Natural killer cell (primary cell): ENCODE results near the gene NLE1. TPM values are rescaled to one million over a fixed set of nuclear protein-coding genes. Genes with fewer than 3 reads are reported as not detected.
A peak's percentile ranks its signal among the peaks of the same experiment; 100 is the strongest.

Experiments used
- ATAC-seq, 3 donors: fragments of 150-1000 bp in 2 of 3; fragments of 200-7000 bp in 1 of 3; cut with Tn5 transposase; 1 replicate in 1 of 3; 2 replicates in 2 of 3; pipeline ENCODE4 v1.10.0; 2021; ENCODE audit warnings: mild to moderate bottlenecking in 2 of 3, moderate library complexity in 2 of 3
- DNase-seq, 2 donors: peaks; one replicate each; pipeline versions ENCODE4 v3.0.0 to v3.0.0-alpha.2; 2013 to 2021; ENCODE audit warnings: mixed read lengths in 1 of 2
- H3K27ac ChIP-seq: one replicate; pipeline ENCODE4 v1.5.1; 2013; ENCODE audit warnings: mild to moderate bottlenecking, low read length
- H3K27me3 ChIP-seq: one replicate; pipeline ENCODE4 v1.6.1; 2013; ENCODE audit warnings: low read length; ENCODE audit not compliant: control insufficient read depth, insufficient read depth
- H3K36me3 ChIP-seq: one replicate; pipeline ENCODE4 v1.6.1; 2013; ENCODE audit warnings: low read length; ENCODE audit not compliant: control insufficient read depth, insufficient read depth
- H3K4me1 ChIP-seq: one replicate; pipeline ENCODE4 v1.6.1; 2013; ENCODE audit warnings: low read length; ENCODE audit not compliant: control insufficient read depth, insufficient read depth
- H3K4me3 ChIP-seq: one replicate; pipeline ENCODE4 v1.5.1; 2013; ENCODE audit warnings: low read length
- H3K9me3 ChIP-seq: one replicate; pipeline ENCODE4 v1.6.1; 2013; ENCODE audit warnings: low read length; ENCODE audit not compliant: control insufficient read depth, insufficient read depth
- H3K27ac Mint-ChIP-seq, 2 donors: one replicate each; pipeline ENCODE4 v1.8.0; 2022; ENCODE audit warnings: mild to moderate bottlenecking in 2 of 2, mixed read lengths in 2 of 2, moderate library complexity in 1 of 2
- H3K27me3 Mint-ChIP-seq, 2 donors: one replicate each; pipeline ENCODE4 v1.8.0; 2022; ENCODE audit warnings: low read depth in 2 of 2, mixed read lengths in 2 of 2
- H3K36me3 Mint-ChIP-seq: one replicate; pipeline ENCODE4 v1.8.0; 2022; ENCODE audit warnings: mixed read lengths
- H3K4me1 Mint-ChIP-seq, 2 donors: one replicate each; pipeline ENCODE4 v1.8.0; 2022; ENCODE audit warnings: mixed read lengths in 2 of 2
- H3K4me3 Mint-ChIP-seq: one replicate; pipeline ENCODE4 v1.8.0; 2022; ENCODE audit warnings: mild to moderate bottlenecking, moderate library complexity, mixed read lengths
- H3K9me3 Mint-ChIP-seq, 2 donors: one replicate each; pipeline ENCODE4 v1.8.0; 2022; ENCODE audit warnings: mixed read lengths in 2 of 2
- WGBS: methylation state at CpG from one replicate; pipeline ENCODE4 v1.1.7; 2013; ENCODE audit warnings: missing lambda C conversion rate; ENCODE audit not compliant: insufficient coverage; 5-methylcytosine and 5-hydroxymethylcytosine counted together
- intact Hi-C: fragments of 100-400 bp; cut with micrococcal nuclease; formaldehyde crosslinking; loops from one replicate; pipeline ENCODE4 v1.14.2; 2022
- total RNA-seq, 4 donors: library from RNA; stranded (reverse); fragments of 120-200 nt in 1 of 4; gene quantifications; one replicate each; pipeline versions ENCODE4 v1.2.3 to v1.2.4, GENCODE V29; 2013 to 2022
- TF ChIP-seq, protein P1 (sequence below): fragments of 200-600 bp; IDR thresholded peaks from one replicate; pipeline ENCODE4 v1.8.0; 2022; ENCODE audit warnings: antibody characterized with exemption

NLE1 gene
- total RNA-seq, 3 donors from 2014 or later (not counting 1 experiment from before 2014, with no cell fraction given), result 4.0 to 7.9 (median 6.1) TPM

DNA sequence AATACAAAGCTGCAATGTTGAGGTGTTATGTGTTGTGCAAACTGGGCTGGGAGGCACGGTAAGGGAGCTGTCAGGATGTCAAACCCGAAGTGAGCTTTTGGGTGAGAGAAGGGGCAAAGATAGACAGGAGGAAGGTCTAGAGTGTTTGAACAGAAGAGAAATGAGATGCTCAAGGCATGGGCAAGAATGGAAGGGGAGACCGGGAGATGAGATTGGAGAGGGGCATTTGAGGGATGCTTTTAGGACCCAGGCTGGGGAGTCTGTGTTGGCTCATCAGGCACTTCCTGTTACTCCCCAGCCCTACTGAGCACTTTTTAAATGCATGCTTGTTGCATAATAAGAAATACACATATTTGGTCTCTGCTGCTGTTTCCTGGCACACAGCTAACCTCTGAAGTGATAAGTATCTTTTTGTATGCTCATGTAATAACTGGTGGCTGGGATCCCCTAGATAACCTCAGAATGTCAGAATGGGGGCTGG lies 19.2 kb upstream of the NLE1 start:
- TF ChIP-seq, protein P1, sequence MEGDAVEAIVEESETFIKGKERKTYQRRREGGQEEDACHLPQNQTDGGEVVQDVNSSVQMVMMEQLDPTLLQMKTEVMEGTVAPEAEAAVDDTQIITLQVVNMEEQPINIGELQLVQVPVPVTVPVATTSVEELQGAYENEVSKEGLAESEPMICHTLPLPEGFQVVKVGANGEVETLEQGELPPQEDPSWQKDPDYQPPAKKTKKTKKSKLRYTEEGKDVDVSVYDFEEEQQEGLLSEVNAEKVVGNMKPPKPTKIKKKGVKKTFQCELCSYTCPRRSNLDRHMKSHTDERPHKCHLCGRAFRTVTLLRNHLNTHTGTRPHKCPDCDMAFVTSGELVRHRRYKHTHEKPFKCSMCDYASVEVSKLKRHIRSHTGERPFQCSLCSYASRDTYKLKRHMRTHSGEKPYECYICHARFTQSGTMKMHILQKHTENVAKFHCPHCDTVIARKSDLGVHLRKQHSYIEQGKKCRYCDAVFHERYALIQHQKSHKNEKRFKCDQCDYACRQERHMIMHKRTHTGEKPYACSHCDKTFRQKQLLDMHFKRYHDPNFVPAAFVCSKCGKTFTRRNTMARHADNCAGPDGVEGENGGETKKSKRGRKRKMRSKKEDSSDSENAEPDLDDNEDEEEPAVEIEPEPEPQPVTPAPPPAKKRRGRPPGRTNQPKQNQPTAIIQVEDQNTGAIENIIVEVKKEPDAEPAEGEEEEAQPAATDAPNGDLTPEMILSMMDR, result no peak

DNA sequence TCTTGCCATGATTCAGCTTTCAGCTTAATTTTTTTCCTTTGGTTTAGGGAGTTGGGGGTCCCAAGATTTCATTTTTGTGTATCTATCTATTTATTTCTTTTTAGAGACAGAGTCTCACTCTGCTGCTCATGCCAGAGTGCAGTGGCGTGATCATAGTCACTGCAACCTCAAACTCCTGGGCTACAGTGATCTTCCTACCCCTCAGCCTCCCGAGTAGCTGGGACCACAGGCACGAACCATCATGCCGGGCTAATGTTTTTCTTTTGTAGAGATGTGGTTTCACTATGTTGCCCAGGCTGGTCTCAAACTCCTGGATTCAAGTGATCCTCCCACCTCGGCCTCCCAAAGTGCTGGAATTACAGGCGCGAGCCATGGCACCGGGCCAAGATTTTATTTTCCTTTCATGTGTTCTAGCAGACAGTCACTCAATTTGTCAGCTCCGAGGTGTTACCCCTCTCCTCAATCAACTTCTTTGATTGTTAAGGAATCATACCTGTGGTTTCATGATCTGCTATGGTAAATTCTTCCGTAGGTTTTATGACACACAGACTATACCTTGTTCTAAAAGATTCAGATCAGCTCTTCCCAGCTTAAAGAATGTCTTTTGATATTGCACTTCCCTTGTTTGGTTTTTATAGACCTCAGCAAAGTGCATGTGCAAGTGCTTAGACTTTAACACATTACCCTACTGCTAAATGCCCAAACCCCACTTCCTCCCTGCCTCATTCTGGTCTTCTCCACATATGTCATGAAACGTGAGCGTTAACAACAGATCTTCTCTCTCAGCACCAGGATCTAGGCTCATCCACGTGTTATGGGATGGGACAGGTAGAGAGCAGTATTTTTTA lies 18.5 kb upstream of the NLE1 start:
- peak overlapping the region; percentile 84 to 87 for H3K27ac Mint-ChIP-seq
- no peaks in the 10 kb centered on the region for H3K9me3 ChIP-seq
- ATAC-seq (peak; percentile 69 to 80 (median 77)), DNase-seq (peak; percentile 34 to 77)
- intact Hi-C loops, result loop anchor here (1.0 to 5.0 kb wide), 4 partner anchors 54 to 287 kb away; partner anchors contain the start of genes SLFN12 and SLFN13
- no peaks in the 10 kb centered on the region for H3K36me3 Mint-ChIP-seq
- no peaks in the 10 kb centered on the region for H3K27me3 Mint-ChIP-seq
- peaks cover 37 to 43% of the 10 kb centered on the region in 2 donors for H3K4me1 Mint-ChIP-seq
- H3K36me3 ChIP-seq, result no peaks in the 10 kb centered on the region
- WGBS, result 43% methylated on average over 11 of the region's 13 CpGs
- peaks cover 40% of the 10 kb centered on the region for H3K4me1 ChIP-seq
- TF ChIP-seq, protein P1, result no peak
- H3K4me3 ChIP-seq, result peak overlapping the region; percentile 14
- H3K27me3 ChIP-seq, result no peaks in the 10 kb centered on the region
- H3K27ac ChIP-seq, result peak overlapping the region; percentile 85
- H3K4me3 Mint-ChIP-seq, result peak overlapping the region; percentile 79
- no peaks in the 10 kb centered on the region for H3K9me3 Mint-ChIP-seq

More for the DNA sequence above, 19.2 kb upstream of the NLE1 start:
- peak overlapping the region; percentile 14 for H3K4me3 ChIP-seq
- H3K27me3 ChIP-seq, result no peaks in the 10 kb centered on the region
- Mint-ChIP-seq H3K4me3 (peak overlapping the region; percentile 79), H3K4me1 (peaks cover 37 to 43% of the 10 kb centered on the region in 2 donors), H3K27ac (peak overlapping the region; percentile 84 to 87), H3K36me3 (no peaks in the 10 kb centered on the region), H3K27me3 (no peaks in the 10 kb centered on the region), H3K9me3 (no peaks in the 10 kb centered on the region)
- no peaks in the 10 kb centered on the region for H3K9me3 ChIP-seq
- intact Hi-C loops, result loop anchor here (1.0 to 5.0 kb wide), 4 partner anchors 53 to 286 kb away; partner anchors contain the start of genes SLFN12 and SLFN13
- H3K36me3 ChIP-seq, result no peaks in the 10 kb centered on the region
- DNase-seq, result peak; percentile 37 to 74
- 31% methylated on average over 3 of the region's 3 CpGs for WGBS
- ATAC-seq, result peak; percentile 69 to 81 (median 77)
- H3K27ac ChIP-seq, result peak overlapping the region; percentile 85
- H3K4me1 ChIP-seq, result peaks cover 40% of the 10 kb centered on the region

DNA sequence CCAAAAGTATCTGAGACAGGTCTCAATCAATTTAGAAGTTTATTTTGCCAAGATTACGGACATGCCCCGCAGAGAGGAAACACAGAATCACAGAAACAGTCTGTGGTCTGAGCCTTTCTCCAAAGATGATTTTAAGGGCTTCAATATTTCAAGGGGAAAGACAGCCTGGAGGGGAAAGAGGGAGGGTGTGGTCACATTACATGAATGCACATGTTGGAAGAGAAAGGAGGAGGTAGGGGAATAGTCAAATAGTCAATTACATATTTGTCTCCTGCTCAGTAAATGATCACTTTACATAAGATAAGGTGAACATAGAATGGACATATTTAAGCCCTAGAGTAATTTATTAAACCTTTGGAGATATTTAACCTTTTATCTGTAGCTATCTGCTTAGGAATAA lies 17.8 kb upstream of the NLE1 start:
- H3K4me1 ChIP-seq, result peaks cover 36% of the 10 kb centered on the region
- Mint-ChIP-seq H3K27me3 (no peaks in the 10 kb centered on the region), H3K27ac (peak overlapping the region; percentile 84 to 87), H3K36me3 (no peaks in the 10 kb centered on the region), H3K9me3 (no peaks in the 10 kb centered on the region), H3K4me3 (peak overlapping the region; percentile 79), H3K4me1 (peaks cover 37 to 43% of the 10 kb centered on the region in 2 donors)
- TF ChIP-seq, protein P1, result no peak
- intact Hi-C loops, result loop anchor here (5.0 kb wide), 2 partner anchors 272 to 287 kb away; partner anchors contain the start of genes SLFN12 and SLFN13
- H3K27ac ChIP-seq, result peak overlapping the region; percentile 85
- ATAC-seq, result no peak
- no peaks in the 10 kb centered on the region for H3K9me3 ChIP-seq
- 63% methylated on average over 2 of the region's 2 CpGs for WGBS
- no peaks in the 10 kb centered on the region for H3K36me3 ChIP-seq
- no peak for DNase-seq
- no peaks in the 10 kb centered on the region for H3K27me3 ChIP-seq
- H3K4me3 ChIP-seq, result no peak overlapping the region
